Esophagus squamous epithelium (tissue), 5 donors: ENCODE results near the gene OR6S1. TPM values are rescaled to one million over a fixed set of nuclear protein-coding genes. Genes with fewer than 3 reads are reported as not detected.
"Not testable (repeated sequence)": the region's sequence is repeated elsewhere in the genome, so short reads cannot be mapped to it uniquely, and the experiment has no call there.

Source experiments
- DNase-seq: peaks from one replicate; lab custom pipeline; 2025; lab: John Stamatoyannopoulos, UW
- H3K27ac ChIP-seq, 4 donors: fragments of 200-600 bp; sonication (generic); one replicate each; pipeline ENCODE4 v1.5.1; 2016 to 2019; ENCODE audit warnings: mild to moderate bottlenecking in 1 of 4
- H3K27me3 ChIP-seq, 4 donors: fragments of 200-600 bp; sonication (generic); 1 replicate in 3 of 4; 2 replicates in 1 of 4; pipeline versions ENCODE4 v1.5.1 to v1.6.0; 2017 to 2021; ENCODE audit warnings: antibody characterized with exemption in 1 of 4
- H3K36me3 ChIP-seq, 3 donors: fragments of 200-600 bp; sonication (generic); one replicate each; pipeline ENCODE4 v1.5.1; 2016 to 2019
- H3K4me1 ChIP-seq, 3 donors: fragments of 200-600 bp; sonication (generic); one replicate each; pipeline ENCODE4 v1.5.1; 2017 to 2019
- H3K4me3 ChIP-seq, 4 donors: fragments of 200-600 bp; sonication (generic); 1 replicate in 3 of 4; 2 replicates in 1 of 4; pipeline ENCODE4 v1.5.1; 2016 to 2019; ENCODE audit warnings: mild to moderate bottlenecking in 2 of 4, moderate library complexity in 1 of 4
- H3K9me3 ChIP-seq, 3 donors: fragments of 200-600 bp; sonication (generic); one replicate each; pipeline ENCODE4 v1.5.1; 2016 to 2019
- CTCF ChIP-seq, 6 experiments: fragments of 450-650 bp in 4 of 6; fragments of 200-600 bp in 2 of 6; sonication (generic) in 2 of 6; IDR thresholded peaks; one replicate each; pipeline ENCODE4 v1.5.1; 2016 to 2019; ENCODE audit warnings: antibody characterized with exemption in 6 of 6, mild to moderate bottlenecking in 4 of 6, moderate library complexity in 4 of 6
- POLR2A ChIP-seq, 4 donors: fragments of 450-650 bp; IDR thresholded peaks; one replicate each; pipeline ENCODE4 v1.6.1; 2017; ENCODE audit warnings: antibody characterized with exemption in 4 of 4, mild to moderate bottlenecking in 4 of 4, moderate library complexity in 3 of 4
- WGBS, 2 donors: methylation state at CpG; one replicate each; pipeline ENCODE4 v1.1.5; 2018; 5-methylcytosine and 5-hydroxymethylcytosine counted together
- intact Hi-C: fragments of 100-400 bp; cut with DNase I; formaldehyde crosslinking; loops from one replicate; pipeline ENCODE4 v1.15.0; 2022
- total RNA-seq, 4 donors: library from RNA; depleted of rRNA; stranded (reverse); fragments of >200 nt; gene quantifications; one replicate each; pipeline ENCODE4 v1.1.0, GENCODE V29; 2016
- donor health status: DM: yes; HTN: yes; CAD: no.

The OR6S1 gene
- total RNA-seq, 4 donors from 2014 or later = not detected

- Histone ChIP-seq H3K4me3 (no peak overlapping the region), H3K27ac (no peak overlapping the region), H3K9me3 (no peaks in the 10 kb centered on the region), H3K36me3 (no peaks in the 10 kb centered on the region), H3K4me1 (peaks cover 0 to 11% (median 4%) of the 10 kb centered on the region in 3 donors), H3K27me3 (peaks cover 0 to 98% (median 14%) of the 10 kb centered on the region in 4 donors)
- DNase-seq = no peak
- WGBS, 2 donors = 80 to 82% methylated on average over 2 to 4 of the region's 4 CpGs
- intact Hi-C loops = no loop called here
- TF ChIP-seq POLR2A (IDR thresholded peaks at IDR 0.05) (no peak), CTCF (IDR thresholded peaks at IDR 0.05) (no peak)
These were observed 14.4 kb upstream of the OR6S1 start for GRCh38 chr14:20655851-20656250.

GRCh38 chr14:20652996-20653975, 11.8 kb upstream of the OR6S1 start:
- H3K27ac ChIP-seq = no peak overlapping the region
- H3K4me1 ChIP-seq = peaks cover 0 to 11% (median 4%) of the 10 kb centered on the region in 3 donors
- WGBS, 2 donors = 7 to 8% methylated on average over 15 to 16 of the region's 39 CpGs
- no peaks in the 10 kb centered on the region for H3K9me3 ChIP-seq
- no peaks in the 10 kb centered on the region for H3K36me3 ChIP-seq
- DNase-seq = no peak
- H3K4me3 ChIP-seq = peak overlapping the region in 1 of 4 donors; percentile 35
- TF ChIP-seq POLR2A (IDR thresholded peaks at IDR 0.05) (no peak), CTCF (IDR thresholded peaks at IDR 0.05) (no peak)
- H3K27me3 ChIP-seq = peaks cover 0 to 91% (median 14%) of the 10 kb centered on the region in 4 donors
- intact Hi-C loops = no loop called here

- Histone ChIP-seq H3K27ac (no peak overlapping the region), H3K36me3 (no peaks in the 10 kb centered on the region), H3K4me3 (no peak overlapping the region), H3K9me3 (no peaks in the 10 kb centered on the region), H3K27me3 (peaks cover 0 to 63% (median 1%) of the 10 kb centered on the region in 4 donors), H3K4me1 (no peaks in the 10 kb centered on the region)
- DNase-seq = no peak
- TF ChIP-seq CTCF (IDR thresholded peaks at IDR 0.05) = no peak
- no peak for TF ChIP-seq POLR2A (IDR thresholded peaks at IDR 0.05)
- 75 to 94% methylated on average over 1 of the region's 1 CpG for WGBS, 2 donors
- intact Hi-C loops = no loop called here
These were observed 4.0 kb upstream of the OR6S1 start for GRCh38 chr14:20645481-20645880.

GRCh38 chr14:20644520-20644919, 3.0 kb upstream of the OR6S1 start:
- 91 to 95% methylated on average over 1 to 2 of the region's 2 CpGs for WGBS, 2 donors
- DNase-seq = no peak
- no peaks in the 10 kb centered on the region for H3K4me1 ChIP-seq
- no peaks in the 10 kb centered on the region for H3K36me3 ChIP-seq
- H3K9me3 ChIP-seq = no peaks in the 10 kb centered on the region
- H3K4me3 ChIP-seq = no peak overlapping the region
- no peak overlapping the region for H3K27ac ChIP-seq
- intact Hi-C loops = no loop called here
- TF ChIP-seq POLR2A (IDR thresholded peaks at IDR 0.05) (no peak), CTCF (IDR thresholded peaks at IDR 0.05) (no peak)
- peaks cover 0 to 57% (median 1%) of the 10 kb centered on the region in 4 donors for H3K27me3 ChIP-seq

- WGBS, 2 donors = 32 to 33% methylated on average over 3 of the region's 3 CpGs
- H3K36me3 ChIP-seq, intact Hi-C loops, H3K4me1 ChIP-seq, H3K9me3 ChIP-seq, H3K4me3 ChIP-seq, H3K27ac ChIP-seq, DNase-seq: not testable (repeated sequence)
- H3K27me3 ChIP-seq = peaks cover 0 to 63% (median 1%) of the 10 kb centered on the region in 4 donors
These were observed 1.3 kb upstream of the OR6S1 start for GRCh38 chr14:20642755-20643154.
